DMS114 treated with DMSO at 0.1 percent for 48 hours (cell line): Measurements from ENCODE around the gene PPP2R5A.

Source experiments
- DNase-seq: peaks from one replicate; lab custom pipeline; 2025; ENCODE audit not compliant: unreplicated experiment; lab: John Stamatoyannopoulos, UW

The PPP2R5A gene

GRCh38 chr1:212401838-212402582 lies 116.8 kb downstream of the PPP2R5A start:
- no peak for DNase-seq

DNA sequence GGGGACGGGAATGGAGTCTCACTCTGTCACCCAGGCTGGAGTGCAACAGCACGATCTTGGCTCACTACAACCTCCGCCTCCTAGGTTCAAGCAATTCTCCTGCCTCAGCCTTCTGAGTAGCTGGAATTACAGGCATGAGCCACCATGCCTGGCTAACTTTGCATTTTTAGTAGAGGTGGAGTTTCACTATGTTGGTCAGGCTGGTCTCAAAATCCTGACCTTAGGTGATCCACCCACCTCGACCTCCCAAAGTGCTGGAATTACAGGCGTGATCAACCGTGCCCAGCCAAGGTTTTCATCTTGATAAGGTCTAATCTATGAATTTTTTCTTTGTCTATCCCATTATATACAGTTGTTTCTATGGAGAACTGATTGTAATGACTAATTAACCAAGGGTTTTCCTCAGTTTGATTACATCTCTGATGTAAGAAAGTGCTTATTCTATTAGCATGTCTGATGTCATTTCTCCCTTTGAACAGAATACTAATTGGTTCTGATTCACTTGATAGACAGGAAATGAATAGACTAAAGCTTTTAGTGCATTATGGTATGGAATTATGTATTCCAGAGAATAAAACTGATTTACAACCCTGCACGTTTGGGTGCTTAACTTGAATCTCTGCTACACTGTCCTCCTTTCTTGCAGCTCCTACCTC lies 117.6 kb downstream of the PPP2R5A start:
- DNase-seq, result no peak

DNA sequence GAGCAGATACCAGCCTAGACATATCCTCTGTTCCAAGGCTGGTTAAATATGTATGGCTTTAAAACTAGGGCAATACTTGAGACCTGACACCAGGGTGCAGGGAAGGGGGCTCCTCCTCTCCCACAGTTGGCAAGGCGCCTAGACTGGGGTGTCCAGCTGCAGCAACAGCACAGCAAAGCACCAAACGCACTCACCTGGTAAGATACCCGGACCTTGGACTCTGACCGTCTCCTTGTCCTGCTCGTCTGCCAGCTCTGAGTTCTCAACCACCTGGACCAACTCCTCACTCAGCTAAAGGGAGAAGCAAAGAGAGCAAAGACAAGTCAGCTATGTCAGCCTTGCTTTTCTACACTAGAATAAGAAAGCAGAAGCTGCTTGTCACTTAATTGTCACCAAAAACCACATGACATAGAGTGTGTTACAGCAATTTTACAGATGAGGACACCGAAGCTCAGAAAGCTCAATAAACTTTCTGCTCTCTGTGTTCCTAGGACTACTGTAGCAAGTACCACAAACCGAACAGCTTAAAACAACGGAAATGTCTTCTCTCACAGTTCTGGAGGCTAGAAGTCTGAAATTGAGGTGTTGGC lies 125.1 kb downstream of the PPP2R5A start:
- DNase-seq, result no peak
